Heart left ventricle (tissue), 13 donors: ENCODE results near the gene CNOT1.

Experiments used
- CTCF ChIP-seq, 12 donors: fragments of 200-600 bp; sonication (generic) in 4 of 12; IDR thresholded peaks; one replicate each; pipeline versions ENCODE4 v1.5.0 to v1.8.0; 2018 to 2022; ENCODE audit warnings: antibody characterized with exemption in 12 of 12, mild to moderate bottlenecking in 5 of 12
- POLR2A ChIP-seq, 2 donors: fragments of 450-650 bp; IDR thresholded peaks; one replicate each; pipeline ENCODE4 v1.6.1; 2017; ENCODE audit warnings: antibody characterized with exemption in 2 of 2, mild to moderate bottlenecking in 2 of 2, moderate library complexity in 2 of 2
- donor health status: ischemic (EF 13 %, LVEDD 7.1; RV severe dilation, severe dysfunction).
- donor health status: DM: no; HTN: yes; CAD: no.
- donor health status: DM: no; HTN: no; CAD: no.
- donor health status: ischemic (EF 25% LVEDD 6.9; RV normal size, moderate dysfunction).
- donor health status: ischemic (EF 25% LVEDD 5.7; RV mildly dilated, moderate dysfunction).
- donor health status: ischemic (EF 35%, LVEDD 5.7; RV mildly dilated, moderate dysfunction).
- donor health status: nonischemic (EF 11% LVEDD 7.7; RV severe dilation, severe dysfunction).
- donor health status: DM: yes; HTN: yes; CAD: no.
- donor health status: PGD.
- donor health status: ischemic (EF 29% LVEDD 5.4; RV normal size, mild dysfunction).
- donor health status: nonischemic (EF 23%, LVEDD 6.1; RV moderate dilation, normal function).

GRCh38 chr16:58605562-58605961, 24.1 kb downstream of the CNOT1 start:
- no peak for TF ChIP-seq POLR2A (IDR thresholded peaks at IDR 0.05)
- no peak for TF ChIP-seq CTCF (IDR thresholded peaks at IDR 0.05)
